ENCODE data around the gene HK3.
A peak's percentile ranks its signal among the peaks of the same experiment; 100 is the strongest.

HK3 gene

GRCh38 chr5:176851380-176851779 lies 47.8 kb downstream of the HK3 start:
- DNase-seq (ENCODE audit: low read depth in 2 of 2, low spot score in 1 of 2) = no peak

DNA sequence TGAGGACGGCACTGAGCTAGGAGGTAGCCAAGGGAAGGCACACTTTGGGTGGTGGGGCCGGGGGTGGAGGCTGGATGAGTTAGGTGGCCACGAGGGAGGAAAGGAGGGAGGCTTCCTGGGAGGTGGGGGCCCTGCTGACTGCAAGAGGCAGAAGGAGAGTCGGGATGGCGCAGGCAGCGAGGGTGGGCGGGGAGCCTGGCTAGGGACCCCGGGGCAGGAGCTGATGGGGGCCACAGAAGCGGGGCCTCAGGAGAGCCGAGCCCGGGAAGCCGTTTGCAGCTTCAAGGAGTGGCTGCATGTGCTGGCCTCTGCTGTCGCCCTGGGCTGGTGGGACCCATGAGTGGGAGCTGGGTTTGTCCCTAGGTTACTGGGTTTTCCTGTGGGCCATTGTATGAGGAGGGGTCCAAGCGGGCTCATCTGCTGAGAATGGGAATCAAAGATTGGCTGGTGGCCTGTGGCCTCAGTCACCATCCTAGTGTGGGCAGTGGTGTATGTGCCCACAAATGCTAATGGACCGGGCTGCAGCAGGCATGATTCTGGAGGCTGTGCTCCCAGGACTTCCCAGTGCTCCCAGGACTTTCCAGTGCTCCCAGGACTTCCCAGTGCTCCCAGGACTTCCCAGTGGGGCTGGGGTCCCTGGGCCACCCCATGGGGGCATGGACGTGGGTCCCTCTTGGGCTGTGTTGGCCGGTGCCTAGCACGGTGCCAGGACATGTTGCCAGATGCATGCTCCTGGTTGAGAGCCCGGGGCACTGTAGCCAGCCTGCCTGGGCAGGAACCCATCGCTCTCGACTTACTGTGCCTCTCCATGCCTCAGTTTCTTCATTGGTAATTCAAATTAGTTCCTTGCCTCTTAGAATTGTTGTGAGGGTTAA lies 48.5 kb downstream of the HK3 start:
- no peak for DNase-seq (ENCODE audit: low read depth in 2 of 2, low spot score in 1 of 2)

DNA sequence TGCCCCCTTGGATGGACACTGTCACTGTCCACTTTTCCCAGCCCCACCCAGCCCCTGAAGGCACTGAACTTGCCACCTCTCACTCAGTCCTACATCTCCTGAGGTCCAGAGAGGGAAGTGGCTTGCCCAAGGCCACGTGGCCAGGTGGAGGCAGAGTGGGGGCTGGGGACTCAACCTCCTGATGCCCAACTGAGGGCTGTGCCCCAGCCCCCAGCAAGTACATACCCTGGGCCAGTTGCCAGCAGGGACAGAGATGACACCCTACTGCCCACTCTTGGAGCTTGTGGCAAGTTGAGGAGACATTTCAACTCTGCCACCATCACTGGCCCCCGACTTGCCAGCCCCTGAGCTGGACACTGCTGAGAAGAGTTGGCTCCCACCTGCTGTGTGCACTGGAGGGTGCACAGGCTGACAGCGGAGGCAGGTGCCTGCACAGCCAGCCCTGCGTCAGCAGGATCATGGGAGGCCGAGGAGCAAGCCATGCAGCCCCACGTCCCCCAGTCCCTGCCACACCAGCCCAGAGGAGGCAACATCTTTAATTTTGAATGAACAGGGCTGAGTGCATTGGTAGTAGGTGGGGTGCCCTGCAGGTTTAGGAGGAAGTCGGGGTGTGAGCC lies 49.4 kb downstream of the HK3 start:
- DNase-seq (ENCODE audit: low read depth in 2 of 2, low spot score in 1 of 2) = no peak

- DNase-seq (ENCODE audit: low read depth in 2 of 2, low spot score in 1 of 2) = no peak
These were observed 50.5 kb downstream of the HK3 start for GRCh38 chr5:176848651-176849050.

GRCh38 chr5:176847726-176848290 lies 51.3 kb downstream of the HK3 start:
- DNase-seq (ENCODE audit: low read depth in 2 of 2, low spot score in 1 of 2) = no peak

DNA sequence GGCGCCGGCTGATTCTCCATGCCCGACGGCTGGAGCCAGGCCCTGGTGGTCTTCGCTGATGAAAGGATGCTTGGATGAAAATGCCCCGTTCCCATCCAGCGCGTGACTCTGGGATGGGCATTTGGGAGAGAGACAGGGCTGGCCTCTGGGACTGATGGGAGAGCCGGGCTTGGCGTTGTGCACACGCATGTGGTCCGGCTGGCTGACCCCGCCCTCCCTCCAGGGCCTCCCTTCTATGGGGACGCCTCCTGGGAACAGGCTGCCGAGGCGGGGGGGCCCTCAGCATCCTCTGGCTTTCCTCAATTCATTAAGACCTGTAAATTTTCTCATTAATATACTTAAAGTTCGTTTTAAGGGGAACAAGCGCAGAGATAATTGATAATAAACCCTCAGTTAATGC lies 52.0 kb downstream of the HK3 start:
- no peak for DNase-seq (ENCODE audit: low read depth in 2 of 2, low spot score in 1 of 2)

GRCh38 chr5:176846335-176847140 lies 52.6 kb downstream of the HK3 start:
- DNase-seq (ENCODE audit: low read depth in 2 of 2, low spot score in 1 of 2) = no peak

GRCh38 chr5:176845392-176845713 lies 53.8 kb downstream of the HK3 start:
- no peak for DNase-seq (ENCODE audit: low read depth in 2 of 2, low spot score in 1 of 2)

DNA sequence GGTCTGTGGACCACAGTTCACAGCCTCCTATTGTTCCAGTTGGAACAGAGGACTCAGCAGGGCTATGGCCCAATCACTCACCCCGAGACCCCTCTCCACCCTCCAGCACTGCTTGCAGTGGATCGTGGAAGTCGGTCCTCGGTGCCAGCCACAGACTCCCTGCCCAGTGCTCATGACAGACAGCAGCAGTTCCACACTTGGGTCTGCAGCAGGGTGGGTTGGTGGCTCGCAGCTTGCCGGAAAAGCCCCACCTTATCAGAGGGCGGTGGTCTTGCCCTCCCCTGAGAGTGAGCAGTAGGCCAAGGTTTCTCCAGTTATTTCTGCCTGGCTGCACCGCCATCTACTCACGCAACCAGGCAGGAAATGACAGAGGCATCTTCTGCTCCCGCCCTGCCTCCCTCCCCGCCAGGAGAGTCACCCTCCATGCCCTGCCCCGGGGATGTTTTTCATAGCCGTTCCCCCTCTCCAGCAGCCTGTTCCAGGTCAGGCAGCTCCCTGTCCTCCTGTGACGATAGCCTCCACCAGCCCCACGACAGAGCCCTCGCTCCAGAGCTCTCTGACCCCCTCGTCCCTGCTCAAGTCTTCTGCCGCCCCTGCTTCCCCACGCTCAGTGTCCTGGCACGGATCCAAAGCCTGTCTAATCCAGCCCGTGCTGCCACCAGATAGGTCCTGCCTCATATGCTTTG lies 54.3 kb downstream of the HK3 start:
- DNase-seq (ENCODE audit: low read depth in 2 of 2, low spot score in 1 of 2) = no peak

DNA sequence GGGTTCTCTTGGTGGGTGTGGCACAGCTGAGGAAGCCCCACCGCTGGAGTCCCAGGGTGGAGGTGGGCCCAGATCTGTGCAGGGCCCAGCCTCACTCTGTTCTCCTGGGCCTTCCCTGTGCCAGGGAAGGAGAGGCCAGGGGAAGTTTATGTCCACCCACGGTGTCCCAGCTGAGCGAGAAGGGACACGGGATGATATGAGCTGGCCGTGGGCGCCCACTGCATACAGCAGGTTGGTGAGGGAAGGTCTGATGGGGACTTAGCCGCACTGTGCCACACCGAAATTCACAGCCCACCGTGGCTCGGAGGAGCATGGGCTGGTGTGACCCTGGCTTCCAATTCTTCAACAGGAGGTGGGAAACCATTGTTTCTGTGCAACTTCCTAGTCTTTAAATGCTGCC lies 54.9 kb downstream of the HK3 start:
- DNase-seq (ENCODE audit: low read depth in 2 of 2, low spot score in 1 of 2) = no peak

GRCh38 chr5:176843673-176844072 lies 55.5 kb downstream of the HK3 start:
- DNase-seq (ENCODE audit: low read depth in 2 of 2, low spot score in 1 of 2) = no peak

- peak; percentile 8 to 17 for DNase-seq (ENCODE audit: low read depth in 2 of 2, low spot score in 1 of 2)
These were observed 61.4 kb downstream of the HK3 start for GRCh38 chr5:176837707-176838115.

DNA sequence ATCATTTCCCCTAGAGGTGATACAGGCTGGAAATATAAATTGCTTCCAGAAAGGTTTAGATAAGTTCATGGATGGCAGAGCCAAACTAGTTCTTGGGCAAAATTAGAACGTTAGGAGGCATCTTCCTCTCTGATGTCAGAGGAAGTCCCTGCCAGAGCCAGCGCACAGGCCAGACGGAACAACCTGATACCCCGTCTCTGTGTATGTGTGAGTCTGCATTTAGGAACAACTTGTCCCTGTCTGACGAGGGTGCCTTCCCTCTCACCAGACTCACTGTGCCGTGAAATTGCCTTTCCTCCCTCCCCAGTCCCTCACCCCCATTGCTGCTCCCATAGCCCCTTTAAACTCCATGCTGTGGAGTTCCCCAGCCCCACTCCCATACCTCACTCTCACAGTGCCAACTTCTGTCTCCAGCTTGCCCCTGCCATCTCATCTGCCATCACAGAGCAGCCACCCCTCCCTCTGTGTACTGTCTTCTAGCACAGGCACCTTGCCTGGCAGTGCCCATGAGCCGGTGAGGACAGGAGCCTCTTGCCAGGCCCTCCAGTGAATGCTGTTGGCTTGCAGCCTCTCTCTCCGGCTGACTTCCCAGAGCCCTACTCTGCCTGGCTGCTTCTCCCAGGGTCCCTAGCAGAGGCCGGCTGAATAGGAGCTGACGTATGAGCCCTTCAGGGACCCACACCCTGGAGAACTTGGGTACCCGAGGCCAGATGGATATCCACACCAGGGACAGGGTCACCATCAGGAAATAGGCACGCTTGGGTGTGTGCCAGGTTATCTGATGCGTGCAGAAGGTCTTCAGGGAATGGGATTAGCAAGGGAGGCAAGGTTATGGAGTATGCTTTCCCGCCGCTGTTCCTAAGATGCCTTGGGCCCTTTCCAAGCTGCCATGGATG lies 62.1 kb downstream of the HK3 start:
- DNase-seq (ENCODE audit: low read depth in 2 of 2, low spot score in 1 of 2) = no peak

DNA sequence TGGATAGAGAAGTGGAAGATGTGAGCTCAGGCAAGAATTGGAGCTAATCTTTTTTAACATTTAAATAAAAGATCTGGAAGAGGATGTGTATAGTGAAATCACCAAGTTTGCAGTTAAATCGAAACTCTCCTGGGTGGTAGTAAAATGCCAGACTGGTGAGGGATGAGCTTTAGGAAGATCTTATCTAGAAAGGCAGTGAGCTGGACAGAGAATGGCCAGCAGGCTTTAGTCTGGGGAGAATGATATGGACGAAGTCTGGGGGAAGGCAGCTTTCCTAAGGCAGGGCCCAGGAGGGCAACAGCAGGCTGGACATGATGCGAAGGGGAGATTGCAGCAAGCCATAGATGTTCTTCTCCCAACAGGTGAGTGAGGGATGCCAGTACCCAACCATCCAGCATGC lies 63.2 kb downstream of the HK3 start:
- no peak for DNase-seq (ENCODE audit: low read depth in 2 of 2, low spot score in 1 of 2)

GRCh38 chr5:176833286-176833685 lies 65.9 kb downstream of the HK3 start:
- DNase-seq (ENCODE audit: low read depth in 2 of 2, low spot score in 1 of 2) = no peak

GRCh38 chr5:176832162-176832561 lies 67.0 kb downstream of the HK3 start:
- no peak for DNase-seq (ENCODE audit: low read depth in 2 of 2, low spot score in 1 of 2)

DNA sequence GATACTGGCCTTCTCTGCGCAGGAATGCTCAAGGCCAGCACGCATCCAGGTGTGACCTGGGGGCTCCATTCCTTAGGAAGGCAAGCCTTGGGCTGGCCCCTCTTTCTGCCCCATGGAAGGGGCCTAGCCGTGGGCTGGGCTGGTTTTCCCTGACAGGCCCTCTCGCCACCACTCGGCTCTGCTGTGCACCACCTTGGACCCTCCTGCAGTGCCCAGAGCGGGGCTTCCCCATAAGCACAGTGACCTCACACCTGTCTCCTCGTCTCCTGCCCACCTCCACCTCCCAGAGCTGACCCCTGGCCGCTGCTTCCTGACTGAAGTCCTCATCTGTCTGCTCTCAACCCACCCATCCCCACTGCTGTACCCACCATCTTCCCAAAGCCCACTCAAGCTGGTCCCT lies 67.7 kb downstream of the HK3 start:
- no peak for DNase-seq (ENCODE audit: low read depth in 2 of 2, low spot score in 1 of 2)

GRCh38 chr5:176830995-176831423 lies 68.1 kb downstream of the HK3 start:
- DNase-seq (ENCODE audit: low read depth in 2 of 2, low spot score in 1 of 2) = no peak

Measured in stimulated activated CD8-positive, alpha-beta memory T cell treated with anti-CD3 and anti-CD28 coated beads, Interleukin-4, amount 100 ng/mL, for 4 hours (primary cell).